KOPT-K1 (cell line): Measurements from ENCODE around the gene LIMA1.

Source experiments
- H3K27ac ChIP-seq: fragments of 200-600 bp; sonication (generic); 2 replicates; pipeline ENCODE4 v1.5.1; 2016; ENCODE audit warnings: antibody characterized with exemption, mild to moderate bottlenecking, low read depth, low read length; ENCODE audit not compliant: poor library complexity, severe bottlenecking
- H3K36me3 ChIP-seq: fragments of 200-600 bp; sonication (generic); 2 replicates; pipeline ENCODE4 v1.5.1; 2017; ENCODE audit warnings: antibody characterized with exemption, mild to moderate bottlenecking, low read length, moderate library complexity; ENCODE audit not compliant: insufficient read depth
- H3K9me3 ChIP-seq: fragments of 200-600 bp; sonication (generic); 2 replicates; pipeline ENCODE4 v1.5.1; 2017; ENCODE audit warnings: antibody characterized with exemption, low read length, mild to moderate bottlenecking; ENCODE audit not compliant: insufficient read depth, poor library complexity, severe bottlenecking

LIMA1 gene

GRCh38 chr12:50198829-50199228 is 84.5 kb downstream of the LIMA1 start:
- H3K27ac ChIP-seq, result no peak overlapping the region
- H3K36me3 ChIP-seq, result peaks cover 27% of the 10 kb centered on the region
- no peaks in the 10 kb centered on the region for H3K9me3 ChIP-seq

- peaks cover 20% of the 10 kb centered on the region for H3K36me3 ChIP-seq
- H3K27ac ChIP-seq, result no peak overlapping the region
- H3K9me3 ChIP-seq, result no peaks in the 10 kb centered on the region
Measured at GRCh38 chr12:50197297-50197727, 86.0 kb downstream of the LIMA1 start.

- no peaks in the 10 kb centered on the region for H3K9me3 ChIP-seq
- H3K36me3 ChIP-seq, result peaks cover 20% of the 10 kb centered on the region
- H3K27ac ChIP-seq, result no peak overlapping the region
Measured at GRCh38 chr12:50196537-50196936, 86.8 kb downstream of the LIMA1 start.

GRCh38 chr12:50195832-50196231 is 87.5 kb downstream of the LIMA1 start:
- Histone ChIP-seq H3K27ac (no peak overlapping the region), H3K9me3 (no peaks in the 10 kb centered on the region), H3K36me3 (peaks cover 20% of the 10 kb centered on the region)

GRCh38 chr12:50192908-50193307 is 90.4 kb downstream of the LIMA1 start:
- Histone ChIP-seq H3K27ac (no peak overlapping the region), H3K36me3 (peaks cover 6% of the 10 kb centered on the region), H3K9me3 (no peaks in the 10 kb centered on the region)

- Histone ChIP-seq H3K27ac (no peak overlapping the region), H3K36me3 (peaks cover 6% of the 10 kb centered on the region; the same call in 1 of the 2 replicates), H3K9me3 (no peaks in the 10 kb centered on the region)
Measured at GRCh38 chr12:50192236-50192635, 91.1 kb downstream of the LIMA1 start.

GRCh38 chr12:50190859-50191258 is 92.5 kb downstream of the LIMA1 start:
- no peak overlapping the region for H3K27ac ChIP-seq
- H3K9me3 ChIP-seq, result no peaks in the 10 kb centered on the region
- peaks cover 6% of the 10 kb centered on the region; the same call in 1 of the 2 replicates for H3K36me3 ChIP-seq

GRCh38 chr12:50188875-50189575 is 94.3 kb downstream of the LIMA1 start:
- H3K36me3 ChIP-seq, result peaks cover 6% of the 10 kb centered on the region; the same call in 1 of the 2 replicates
- H3K27ac ChIP-seq, result no peak overlapping the region
- no peaks in the 10 kb centered on the region for H3K9me3 ChIP-seq

GRCh38 chr12:50188241-50188781 is 95.0 kb downstream of the LIMA1 start:
- Histone ChIP-seq H3K36me3 (peaks cover 6% of the 10 kb centered on the region; the same call in 1 of the 2 replicates), H3K27ac (no peak overlapping the region), H3K9me3 (no peaks in the 10 kb centered on the region)

GRCh38 chr12:50187084-50187900 is 96.0 kb downstream of the LIMA1 start:
- no peaks in the 10 kb centered on the region for H3K36me3 ChIP-seq
- H3K27ac ChIP-seq, result no peak overlapping the region
- H3K9me3 ChIP-seq, result no peaks in the 10 kb centered on the region

- Histone ChIP-seq H3K36me3 (no peaks in the 10 kb centered on the region), H3K27ac (no peak overlapping the region), H3K9me3 (no peaks in the 10 kb centered on the region)
Measured at GRCh38 chr12:50186681-50187080, 96.6 kb downstream of the LIMA1 start.

GRCh38 chr12:50185970-50186663 is 97.2 kb downstream of the LIMA1 start:
- no peaks in the 10 kb centered on the region for H3K9me3 ChIP-seq
- no peak overlapping the region for H3K27ac ChIP-seq
- no peaks in the 10 kb centered on the region for H3K36me3 ChIP-seq

GRCh38 chr12:50185301-50185895 is 97.9 kb downstream of the LIMA1 start:
- Histone ChIP-seq H3K36me3 (0 out of 2 replicates have a peak, but pooled peaks cover 4% of the 10 kb centered on the region), H3K27ac (no peak overlapping the region), H3K9me3 (no peaks in the 10 kb centered on the region)

- Histone ChIP-seq H3K27ac (no peak overlapping the region), H3K9me3 (no peaks in the 10 kb centered on the region), H3K36me3 (0 out of 2 replicates have a peak, but pooled peaks cover 5% of the 10 kb centered on the region)
Measured at GRCh38 chr12:50184261-50184660, 99.1 kb downstream of the LIMA1 start.
